Kidney (tissue), 14 donors: ENCODE results near the gene CD163L1. TPM values are rescaled to one million over a fixed set of nuclear protein-coding genes. Genes with fewer than 3 reads are reported as not detected.

Experiments
- DNase-seq, 5 donors: peaks; one replicate each; pipeline ENCODE4 v3.0.0-alpha.2; 2013 to 2020
- FAIRE-seq: peaks from 2 replicates; lab custom pipeline; 2012; peaks lifted over from hg19 to GRCh38; lab: Jason Lieb, UNC
- H3K27ac ChIP-seq, 2 donors: one replicate each; pipeline ENCODE4 v1.7.0; 2013; ENCODE audit warnings: low read depth in 2 of 2, low read length in 2 of 2, inconsistent platforms in 1 of 2
- H3K27me3 ChIP-seq: one replicate; pipeline ENCODE4 v1.7.1; 2013; ENCODE audit warnings: low read length, inconsistent platforms; ENCODE audit not compliant: control insufficient read depth, insufficient read depth
- H3K36me3 ChIP-seq, 3 donors: one replicate each; pipeline versions ENCODE4 v1.7.0 to v1.7.1; 2013; ENCODE audit warnings: low read length in 3 of 3, control low read depth in 1 of 3, inconsistent platforms in 1 of 3; ENCODE audit not compliant: insufficient read depth in 3 of 3, control insufficient read depth in 2 of 3
- H3K4me1 ChIP-seq, 3 donors: one replicate each; pipeline versions ENCODE4 v1.7.0 to v1.7.1; 2013; ENCODE audit warnings: low read length in 3 of 3, inconsistent platforms in 1 of 3, low read depth in 1 of 3; ENCODE audit not compliant: control insufficient read depth in 2 of 3, insufficient read depth in 2 of 3
- H3K4me3 ChIP-seq, 3 donors: one replicate each; pipeline versions ENCODE4 v1.7.0 to v1.8.1; 2013; ENCODE audit warnings: low read length in 3 of 3, control low read depth in 1 of 3, inconsistent platforms in 1 of 3
- H3K9ac ChIP-seq, 3 donors: one replicate each; pipeline versions ENCODE4 v1.7.0 to v1.7.1; 2013; ENCODE audit warnings: low read length in 3 of 3, control low read depth in 1 of 3, inconsistent platforms in 1 of 3
- H3K9me3 ChIP-seq, 3 donors: one replicate each; pipeline versions ENCODE4 v1.7.0 to v1.7.1; 2013; ENCODE audit warnings: low read length in 3 of 3, control low read depth in 1 of 3, inconsistent platforms in 1 of 3; ENCODE audit not compliant: control insufficient read depth in 2 of 3, insufficient read depth in 1 of 3
- CTCF ChIP-seq: IDR thresholded peaks from 3 replicates; pipeline ENCODE4 v1.5.1; 2012; ENCODE audit warnings: mild to moderate bottlenecking, moderate library complexity, borderline replicate concordance; ENCODE audit not compliant: insufficient read depth; ENCODE audit errors: extremely low read depth
- intact Hi-C: fragments of 100-400 bp; cut with DNase I; formaldehyde crosslinking; loops from one replicate; pipeline ENCODE4 v1.11.1; 2022
- polyA plus RNA-seq: library from polyadenylated mRNA; stranded (reverse); fragments of 350-450 nt; fragmentation: Illumina TruSeq; extraction: RNeasy Lipid Tissue Mini Kit (QIAGEN cat#74804); gene quantifications from one replicate; pipeline ENCODE4 v1.2.3, GENCODE V29; 2014; ENCODE audit warnings: low read depth, low replicate concordance; ENCODE audit not compliant: insufficient read depth
- total RNA-seq: library from RNA; stranded (reverse); fragmentation: NEBNext Ultra II Directional; extraction: Animal tissue kit (Norgen Biotek cat#: 25700); gene quantifications from one replicate; pipeline ENCODE4 v1.2.1, GENCODE V29; 2021
- donor health status: control.
- donor health status: control.
- donor health status: control.
- donor health status: control.
- donor health status: control.
- donor health status: DM: yes; HTN: yes; CAD: no.
- donor health status: Normal renal cell carcinoma (clear cell type).

CD163L1 gene
- total and polyA plus RNA-seq, 2 donors from 2014 or later = 7.0 to 8.5 TPM

DNA sequence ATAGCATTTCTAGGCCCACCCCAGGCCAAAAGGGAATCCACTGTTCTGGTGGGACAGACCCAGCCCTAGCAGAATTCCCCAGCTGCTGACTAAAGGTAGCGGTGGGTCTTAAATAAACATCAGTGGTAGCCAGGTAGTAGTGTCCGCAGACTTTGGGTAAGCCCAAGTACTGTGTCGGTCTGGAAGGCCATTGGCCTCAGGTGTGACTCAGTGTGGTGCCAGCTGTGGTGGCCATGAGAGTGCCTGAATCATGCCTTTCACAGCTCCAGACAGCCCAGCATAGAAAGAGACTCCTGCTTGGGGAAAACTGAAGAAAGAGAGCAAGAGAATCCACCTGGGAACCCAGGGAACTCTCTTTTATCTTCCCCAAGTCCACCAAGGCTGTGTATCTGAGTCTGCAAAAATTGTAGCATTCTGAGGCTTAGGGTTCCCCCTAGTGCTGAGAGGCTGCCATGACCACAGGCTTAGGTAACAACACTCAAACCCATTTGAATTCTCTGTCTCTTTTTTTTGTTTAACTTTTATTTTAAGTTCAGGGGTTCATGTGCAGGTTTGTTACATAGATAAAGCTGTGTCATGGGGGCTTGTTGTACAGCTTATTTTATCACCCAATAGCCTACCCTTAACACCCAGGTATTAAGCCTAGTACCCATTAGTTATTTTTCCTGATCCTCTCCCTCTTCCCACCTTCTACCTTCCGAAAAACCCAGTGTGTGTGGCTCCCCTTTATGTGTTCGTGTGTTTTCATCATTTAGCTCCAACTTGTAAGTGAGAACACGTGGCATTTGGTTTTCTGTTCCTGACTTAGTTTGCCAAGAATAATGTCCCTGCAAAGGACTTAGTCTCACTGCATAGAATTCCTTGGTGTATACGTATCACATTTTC lies 16.7 kb upstream of the CD163L1 start:
- Histone ChIP-seq H3K9ac (no peak overlapping the region), H3K9me3 (no peaks in the 10 kb centered on the region), H3K27ac (no peak overlapping the region), H3K4me3 (no peak overlapping the region), H3K4me1 (no peaks in the 10 kb centered on the region), H3K27me3 (no peaks in the 10 kb centered on the region), H3K36me3 (no peaks in the 10 kb centered on the region)
- FAIRE-seq = no peak
- peak in 4 of 5 donors; percentile 32 to 67 (median 56) for DNase-seq
- intact Hi-C loops = no loop called here
- peak; percentile 80 for TF ChIP-seq CTCF

DNA sequence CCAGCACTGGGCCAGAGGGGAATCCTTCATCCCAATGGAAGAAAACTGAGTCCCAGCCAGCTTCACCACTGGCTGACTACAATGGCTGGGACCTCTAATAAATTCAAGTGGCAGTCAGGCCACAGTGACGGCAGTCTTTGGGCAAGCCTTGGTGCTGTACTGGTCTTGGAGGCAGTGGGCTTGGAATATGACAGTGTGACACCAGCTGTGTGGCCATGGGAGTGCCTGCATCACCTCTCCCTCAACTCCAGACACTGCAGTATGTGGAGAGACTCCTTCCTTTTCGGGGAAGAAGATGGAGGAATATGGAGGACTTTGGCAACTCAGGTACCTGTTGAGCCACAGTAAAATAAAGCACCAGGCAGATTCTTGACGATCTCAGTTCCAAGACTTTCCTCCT lies 16.0 kb upstream of the CD163L1 start:
- TF ChIP-seq CTCF = no peak
- Histone ChIP-seq H3K9ac (no peak overlapping the region), H3K36me3 (no peaks in the 10 kb centered on the region), H3K27ac (no peak overlapping the region), H3K9me3 (no peaks in the 10 kb centered on the region), H3K4me3 (no peak overlapping the region), H3K27me3 (no peaks in the 10 kb centered on the region), H3K4me1 (no peaks in the 10 kb centered on the region)
- DNase-seq = no peak
- no peak for FAIRE-seq
- intact Hi-C loops = no loop called here

- no peaks in the 10 kb centered on the region for H3K36me3 ChIP-seq
- DNase-seq = no peak
- no peaks in the 10 kb centered on the region for H3K9me3 ChIP-seq
- H3K9ac ChIP-seq = no peak overlapping the region
- no peak for TF ChIP-seq CTCF
- intact Hi-C loops = no loop called here
- H3K4me3 ChIP-seq = no peak overlapping the region
- H3K27ac ChIP-seq = no peak overlapping the region
- H3K4me1 ChIP-seq = no peaks in the 10 kb centered on the region
- no peak for FAIRE-seq
- H3K27me3 ChIP-seq = no peaks in the 10 kb centered on the region
Measured at GRCh38 chr12:7451756-7452155, 7.8 kb upstream of the CD163L1 start.
